Heart left ventricle (tissue), 13 donors: Measurements from ENCODE around the gene FHOD1.

Source experiments
- CTCF ChIP-seq, 12 donors: fragments of 200-600 bp; sonication (generic) in 4 of 12; IDR thresholded peaks; one replicate each; pipeline versions ENCODE4 v1.5.0 to v1.8.0; 2018 to 2022; ENCODE audit warnings: antibody characterized with exemption in 12 of 12, mild to moderate bottlenecking in 5 of 12
- POLR2A ChIP-seq, 2 donors: fragments of 450-650 bp; IDR thresholded peaks; one replicate each; pipeline ENCODE4 v1.6.1; 2017; ENCODE audit warnings: antibody characterized with exemption in 2 of 2, mild to moderate bottlenecking in 2 of 2, moderate library complexity in 2 of 2
- donor health status: ischemic (EF 13 %, LVEDD 7.1; RV severe dilation, severe dysfunction).
- donor health status: DM: no; HTN: yes; CAD: no.
- donor health status: DM: no; HTN: no; CAD: no.
- donor health status: ischemic (EF 25% LVEDD 6.9; RV normal size, moderate dysfunction).
- donor health status: ischemic (EF 25% LVEDD 5.7; RV mildly dilated, moderate dysfunction).
- donor health status: ischemic (EF 35%, LVEDD 5.7; RV mildly dilated, moderate dysfunction).
- donor health status: nonischemic (EF 11% LVEDD 7.7; RV severe dilation, severe dysfunction).
- donor health status: DM: yes; HTN: yes; CAD: no.
- donor health status: PGD.
- donor health status: ischemic (EF 29% LVEDD 5.4; RV normal size, mild dysfunction).
- donor health status: nonischemic (EF 23%, LVEDD 6.1; RV moderate dilation, normal function).

- TF ChIP-seq POLR2A (IDR thresholded peaks at IDR 0.05) (peak in 1 of 2 donors; percentile 54), CTCF (IDR thresholded peaks at IDR 0.05) (peak in 1 of 12 donors; percentile 10)
Measured at GRCh38 chr16:67183627-67184452, 63.4 kb downstream of the FHOD1 start, which contains the start of gene MATCAP1.
